GM23338 (cell line): ENCODE measurements around the gene TOX4. TPM values are rescaled to one million over a fixed set of nuclear protein-coding genes. Genes with fewer than 3 reads are reported as not detected.

Source experiments
- ATAC-seq: fragments of 200-7000 bp; cut with Tn5 transposase; 3 replicates; pipeline ENCODE4 v1.9.1; 2020
- DNase-seq: peaks from one replicate; pipeline ENCODE4 v3.0.0-alpha.2; 2015; ENCODE audit warnings: low spot score
- H2AFZ ChIP-seq: fragments of 200-600 bp; sonication (generic); 2 replicates; pipeline ENCODE4 v1.8.0; 2016; ENCODE audit warnings: antibody characterized with exemption, mild to moderate bottlenecking, moderate library complexity
- H3F3A ChIP-seq: fragments of 200-600 bp; sonication (generic); replicated peaks from 2 replicates; pipeline ENCODE4 v1.8.0; 2017; ENCODE audit warnings: antibody characterized with exemption, mixed run types, low read depth
- H3K27ac ChIP-seq: fragments of 200-600 bp; sonication (generic); 2 replicates; pipeline ENCODE4 v1.6.1; 2016; ENCODE audit warnings: low read depth
- H3K27me3 ChIP-seq: fragments of 200-600 bp; sonication (generic); 2 replicates; pipeline ENCODE4 v1.8.0; 2016; ENCODE audit warnings: mild to moderate bottlenecking, mixed run types, moderate library complexity; ENCODE audit not compliant: insufficient read depth
- H3K36me3 ChIP-seq: fragments of 200-600 bp; sonication (generic); 2 replicates; pipeline ENCODE4 v1.8.0; 2016; ENCODE audit warnings: mild to moderate bottlenecking; ENCODE audit not compliant: insufficient read depth
- H3K4me1 ChIP-seq: fragments of 200-600 bp; sonication (generic); 2 replicates; pipeline ENCODE4 v1.8.0; 2016; ENCODE audit warnings: mild to moderate bottlenecking, moderate library complexity; ENCODE audit not compliant: insufficient read depth
- H3K4me2 ChIP-seq: fragments of 200-600 bp; sonication (generic); 2 replicates; pipeline ENCODE4 v1.7.1; 2017; ENCODE audit warnings: mixed run types
- H3K4me3 ChIP-seq: fragments of 200-600 bp; sonication (generic); 2 replicates; pipeline ENCODE4 v1.6.1; 2016; ENCODE audit warnings: mixed run types
- H3K79me2 ChIP-seq: fragments of 200-600 bp; sonication (generic); replicated peaks from 2 replicates; pipeline ENCODE4 v1.8.0; 2017; ENCODE audit warnings: mild to moderate bottlenecking; ENCODE audit not compliant: insufficient read depth
- H3K9me2 ChIP-seq: fragments of 200-600 bp; sonication (generic); 2 replicates; pipeline ENCODE4 v1.8.0; 2017; ENCODE audit not compliant: insufficient read depth
- H4K20me1 ChIP-seq: fragments of 200-600 bp; sonication (generic); replicated peaks from 2 replicates; pipeline ENCODE4 v1.8.0; 2017; ENCODE audit warnings: mild to moderate bottlenecking; ENCODE audit not compliant: insufficient read depth
- H3K27ac Mint-ChIP-seq: 2 replicates; pipeline ENCODE4 v1.8.0; 2020; ENCODE audit warnings: inconsistent platforms, mild to moderate bottlenecking, moderate library complexity, mixed read lengths
- H3K27me3 Mint-ChIP-seq: 3 replicates; pipeline ENCODE4 v1.8.0; 2022; ENCODE audit warnings: low read depth, mild to moderate bottlenecking, moderate library complexity, mixed read lengths, inconsistent platforms; ENCODE audit not compliant: insufficient read depth, poor library complexity
- H3K36me3 Mint-ChIP-seq: 3 replicates; pipeline ENCODE4 v1.8.0; 2021; ENCODE audit warnings: low read depth, mild to moderate bottlenecking, inconsistent platforms, moderate library complexity, mixed read lengths
- H3K4me1 Mint-ChIP-seq: 3 replicates; pipeline ENCODE4 v1.8.0; 2020; ENCODE audit warnings: mild to moderate bottlenecking, inconsistent platforms, mixed read lengths
- H3K4me3 Mint-ChIP-seq: 3 replicates; pipeline ENCODE4 v1.8.0; 2021; ENCODE audit warnings: moderate library complexity, mild to moderate bottlenecking, inconsistent platforms, mixed read lengths
- H3K9me3 Mint-ChIP-seq: 3 replicates; pipeline ENCODE4 v1.8.0; 2020; ENCODE audit warnings: moderate library complexity, mild to moderate bottlenecking, inconsistent platforms, mixed read lengths
- ETS1 ChIP-seq: IDR thresholded peaks from 2 replicates; pipeline ENCODE4 v1.6.1; 2016; ENCODE audit warnings: antibody characterized with exemption
- EZH2 ChIP-seq: fragments of 200-600 bp; sonication (generic); IDR thresholded peaks from one replicate; pipeline ENCODE4 v1.8.0; 2017; ENCODE audit warnings: antibody characterized with exemption, mild to moderate bottlenecking, low read depth; ENCODE audit not compliant: unreplicated experiment
- EZH2phosphoT487 ChIP-seq: fragments of 200-600 bp; sonication (generic); IDR thresholded peaks from one replicate; pipeline ENCODE4 v1.8.1; 2018; ENCODE audit warnings: antibody characterized with exemption; ENCODE audit not compliant: unreplicated experiment
- NANOG ChIP-seq: IDR thresholded peaks from 2 replicates; pipeline ENCODE4 v1.6.1; 2016; ENCODE audit warnings: antibody characterized with exemption, borderline replicate concordance
- POLR2AphosphoS5 ChIP-seq: IDR thresholded peaks from 2 replicates; pipeline ENCODE4 v1.6.1; 2016; ENCODE audit warnings: antibody characterized with exemption, low read depth
- REST ChIP-seq: IDR thresholded peaks from one replicate; pipeline ENCODE4 v1.6.1; 2018; ENCODE audit warnings: antibody characterized with exemption; ENCODE audit not compliant: unreplicated experiment
- ZNF114 ChIP-seq: fragments of 250-450 bp; sonication (Bioruptor Pico); IDR thresholded peaks from 2 replicates; pipeline ENCODE4 v1.5.0; 2020; ENCODE audit warnings: mild to moderate bottlenecking, moderate library complexity
- ZNF331 ChIP-seq: fragments of 250-450 bp; sonication (Bioruptor Pico); IDR thresholded peaks from 2 replicates; pipeline ENCODE4 v1.5.0; 2020; ENCODE audit warnings: low read depth, mild to moderate bottlenecking, moderate library complexity
- ZNF462 ChIP-seq: fragments of 250-450 bp; sonication (Bioruptor Pico); IDR thresholded peaks from 2 replicates; pipeline ENCODE4 v1.5.0; 2020; ENCODE audit warnings: mild to moderate bottlenecking, moderate library complexity
- polyA plus RNA-seq: library from polyadenylated mRNA; unstranded; fragments of >200 nt; fragmentation: Nextera tagmentation; extraction: Ambion mirVana; gene quantifications from 2 replicates; pipeline ENCODE4 v1.2.1, GENCODE V29; 2016
- total RNA-seq: library from RNA; depleted of rRNA; stranded (reverse); fragments of >200 nt; shearing (Covaris generic); gene quantifications from 2 replicates; pipeline ENCODE4 v1.2.3, GENCODE V29; 2014

The TOX4 gene
- total and polyA plus RNA-seq, 2 experiments from 2014 or later, result 45.6 to 72.8 TPM

GRCh38 chr14:21529515-21529914 lies 52.5 kb downstream of the TOX4 start (continued):
- TF ChIP-seq REST, result no peak
- TF ChIP-seq ETS1, result no peak
- TF ChIP-seq NANOG, result no peak

GRCh38 chr14:21533294-21533693 lies 56.3 kb downstream of the TOX4 start:
- Mint-ChIP-seq H3K36me3 (peaks cover 54% of the 10 kb centered on the region), H3K27me3 (peaks cover 21% of the 10 kb centered on the region), H3K27ac (peak overlapping the region; percentile 97), H3K4me1 (peaks cover 50% of the 10 kb centered on the region), H3K4me3 (peak overlapping the region; percentile 47), H3K9me3 (no peaks in the 10 kb centered on the region; the same call in 1 of the 3 replicates)
- H3K36me3 ChIP-seq, result no peaks in the 10 kb centered on the region
- peak overlapping the region; percentile 86 for H3K4me2 ChIP-seq
- DNase-seq (no peak), ATAC-seq (no peak)
- peak overlapping the region; percentile 84 for H3K4me3 ChIP-seq
- H3F3A ChIP-seq, result peaks cover 18% of the 10 kb centered on the region
- H3K79me2 ChIP-seq, result peaks cover 98% of the 10 kb centered on the region
- H3K9me2 ChIP-seq, result no peaks in the 10 kb centered on the region
- peak overlapping the region; percentile 95 for H3K27ac ChIP-seq
- H3K27me3 ChIP-seq, result no peaks in the 10 kb centered on the region
- H3K4me1 ChIP-seq, result peaks cover 57% of the 10 kb centered on the region
- no peak overlapping the region for H2AFZ ChIP-seq
- no peaks in the 10 kb centered on the region for H4K20me1 ChIP-seq
- TF ChIP-seq ZNF462 (CRISPR knock-in tag), result no peak
- no peak for TF ChIP-seq ZNF331 (CRISPR knock-in tag)
- no peak for TF ChIP-seq ETS1
- TF ChIP-seq EZH2, result no peak
- TF ChIP-seq POLR2AphosphoS5, result no peak
- TF ChIP-seq EZH2phosphoT487, result no peak
- TF ChIP-seq ZNF114 (CRISPR knock-in tag), result no peak
- TF ChIP-seq REST, result no peak
